GM23338 (cell line): ENCODE data around the gene ASIC3. TPM values are rescaled to one million over a fixed set of nuclear protein-coding genes. Genes with fewer than 3 reads are reported as not detected.

Experiments used
- ATAC-seq: fragments of 200-7000 bp; cut with Tn5 transposase; 3 replicates; pipeline ENCODE4 v1.9.1; 2020
- DNase-seq: peaks from one replicate; pipeline ENCODE4 v3.0.0-alpha.2; 2015; ENCODE audit warnings: low spot score
- H2AFZ ChIP-seq: fragments of 200-600 bp; sonication (generic); 2 replicates; pipeline ENCODE4 v1.8.0; 2016; ENCODE audit warnings: antibody characterized with exemption, mild to moderate bottlenecking, moderate library complexity
- H3F3A ChIP-seq: fragments of 200-600 bp; sonication (generic); replicated peaks from 2 replicates; pipeline ENCODE4 v1.8.0; 2017; ENCODE audit warnings: antibody characterized with exemption, mixed run types, low read depth
- H3K27ac ChIP-seq: fragments of 200-600 bp; sonication (generic); 2 replicates; pipeline ENCODE4 v1.6.1; 2016; ENCODE audit warnings: low read depth
- H3K27me3 ChIP-seq: fragments of 200-600 bp; sonication (generic); 2 replicates; pipeline ENCODE4 v1.8.0; 2016; ENCODE audit warnings: mild to moderate bottlenecking, mixed run types, moderate library complexity; ENCODE audit not compliant: insufficient read depth
- H3K36me3 ChIP-seq: fragments of 200-600 bp; sonication (generic); 2 replicates; pipeline ENCODE4 v1.8.0; 2016; ENCODE audit warnings: mild to moderate bottlenecking; ENCODE audit not compliant: insufficient read depth
- H3K4me1 ChIP-seq: fragments of 200-600 bp; sonication (generic); 2 replicates; pipeline ENCODE4 v1.8.0; 2016; ENCODE audit warnings: mild to moderate bottlenecking, moderate library complexity; ENCODE audit not compliant: insufficient read depth
- H3K4me2 ChIP-seq: fragments of 200-600 bp; sonication (generic); 2 replicates; pipeline ENCODE4 v1.7.1; 2017; ENCODE audit warnings: mixed run types
- H3K4me3 ChIP-seq: fragments of 200-600 bp; sonication (generic); 2 replicates; pipeline ENCODE4 v1.6.1; 2016; ENCODE audit warnings: mixed run types
- H3K79me2 ChIP-seq: fragments of 200-600 bp; sonication (generic); replicated peaks from 2 replicates; pipeline ENCODE4 v1.8.0; 2017; ENCODE audit warnings: mild to moderate bottlenecking; ENCODE audit not compliant: insufficient read depth
- H3K9me2 ChIP-seq: fragments of 200-600 bp; sonication (generic); 2 replicates; pipeline ENCODE4 v1.8.0; 2017; ENCODE audit not compliant: insufficient read depth
- H4K20me1 ChIP-seq: fragments of 200-600 bp; sonication (generic); replicated peaks from 2 replicates; pipeline ENCODE4 v1.8.0; 2017; ENCODE audit warnings: mild to moderate bottlenecking; ENCODE audit not compliant: insufficient read depth
- H3K27ac Mint-ChIP-seq: 2 replicates; pipeline ENCODE4 v1.8.0; 2020; ENCODE audit warnings: inconsistent platforms, mild to moderate bottlenecking, moderate library complexity, mixed read lengths
- H3K27me3 Mint-ChIP-seq: 3 replicates; pipeline ENCODE4 v1.8.0; 2022; ENCODE audit warnings: low read depth, mild to moderate bottlenecking, moderate library complexity, mixed read lengths, inconsistent platforms; ENCODE audit not compliant: insufficient read depth, poor library complexity
- H3K36me3 Mint-ChIP-seq: 3 replicates; pipeline ENCODE4 v1.8.0; 2021; ENCODE audit warnings: low read depth, mild to moderate bottlenecking, inconsistent platforms, moderate library complexity, mixed read lengths
- H3K4me1 Mint-ChIP-seq: 3 replicates; pipeline ENCODE4 v1.8.0; 2020; ENCODE audit warnings: mild to moderate bottlenecking, inconsistent platforms, mixed read lengths
- H3K4me3 Mint-ChIP-seq: 3 replicates; pipeline ENCODE4 v1.8.0; 2021; ENCODE audit warnings: moderate library complexity, mild to moderate bottlenecking, inconsistent platforms, mixed read lengths
- H3K9me3 Mint-ChIP-seq: 3 replicates; pipeline ENCODE4 v1.8.0; 2020; ENCODE audit warnings: moderate library complexity, mild to moderate bottlenecking, inconsistent platforms, mixed read lengths
- CREB1 ChIP-seq: fragments of 250-450 bp; sonication (Bioruptor Pico); IDR thresholded peaks from 2 replicates; pipeline ENCODE4 v1.5.0; 2020; ENCODE audit warnings: low read depth, mild to moderate bottlenecking, moderate library complexity
- EZH2 ChIP-seq: fragments of 200-600 bp; sonication (generic); IDR thresholded peaks from one replicate; pipeline ENCODE4 v1.8.0; 2017; ENCODE audit warnings: antibody characterized with exemption, mild to moderate bottlenecking, low read depth; ENCODE audit not compliant: unreplicated experiment
- EZH2phosphoT487 ChIP-seq: fragments of 200-600 bp; sonication (generic); IDR thresholded peaks from one replicate; pipeline ENCODE4 v1.8.1; 2018; ENCODE audit warnings: antibody characterized with exemption; ENCODE audit not compliant: unreplicated experiment
- JUNB ChIP-seq: IDR thresholded peaks from one replicate; pipeline ENCODE4 v1.6.1; 2016; ENCODE audit warnings: antibody characterized with exemption; ENCODE audit not compliant: unreplicated experiment
- NANOG ChIP-seq: IDR thresholded peaks from 2 replicates; pipeline ENCODE4 v1.6.1; 2016; ENCODE audit warnings: antibody characterized with exemption, borderline replicate concordance
- POLR2AphosphoS5 ChIP-seq: IDR thresholded peaks from 2 replicates; pipeline ENCODE4 v1.6.1; 2016; ENCODE audit warnings: antibody characterized with exemption, low read depth
- STAT1 ChIP-seq: IDR thresholded peaks from one replicate; pipeline ENCODE4 v1.6.1; 2016; ENCODE audit warnings: antibody characterized with exemption; ENCODE audit not compliant: unreplicated experiment
- ZNF114 ChIP-seq: fragments of 250-450 bp; sonication (Bioruptor Pico); IDR thresholded peaks from 2 replicates; pipeline ENCODE4 v1.5.0; 2020; ENCODE audit warnings: mild to moderate bottlenecking, moderate library complexity
- ZNF331 ChIP-seq: fragments of 250-450 bp; sonication (Bioruptor Pico); IDR thresholded peaks from 2 replicates; pipeline ENCODE4 v1.5.0; 2020; ENCODE audit warnings: low read depth, mild to moderate bottlenecking, moderate library complexity
- ZNF462 ChIP-seq: fragments of 250-450 bp; sonication (Bioruptor Pico); IDR thresholded peaks from 2 replicates; pipeline ENCODE4 v1.5.0; 2020; ENCODE audit warnings: mild to moderate bottlenecking, moderate library complexity
- polyA plus RNA-seq: library from polyadenylated mRNA; unstranded; fragments of >200 nt; fragmentation: Nextera tagmentation; extraction: Ambion mirVana; gene quantifications from 2 replicates; pipeline ENCODE4 v1.2.1, GENCODE V29; 2016
- total RNA-seq: library from RNA; depleted of rRNA; stranded (reverse); fragments of >200 nt; shearing (Covaris generic); gene quantifications from 2 replicates; pipeline ENCODE4 v1.2.3, GENCODE V29; 2014
- TF ChIP-seq, protein P1 (sequence below): IDR thresholded peaks from one replicate; pipeline ENCODE4 v1.6.1; 2018; ENCODE audit warnings: antibody characterized with exemption; ENCODE audit not compliant: unreplicated experiment
- TF ChIP-seq, protein P2 (sequence below), 2 experiments: fragments of 200-600 bp in 1 of 2; sonication (generic) in 1 of 2; conservative IDR thresholded peaks; 2 replicates each; pipeline versions ENCODE4 v1.5.1 to v1.6.1; 2016 to 2017; ENCODE audit warnings: antibody characterized with exemption in 2 of 2, low read depth in 2 of 2, mild to moderate bottlenecking in 2 of 2, moderate library complexity in 1 of 2
- TF ChIP-seq, protein P3 (sequence below): IDR thresholded peaks from 2 replicates; pipeline ENCODE4 v1.6.1; 2016; ENCODE audit warnings: antibody characterized with exemption

ASIC3 gene
- total and polyA plus RNA-seq, 2 experiments from 2014 or later = 0.87 to 0.90 TPM

DNA sequence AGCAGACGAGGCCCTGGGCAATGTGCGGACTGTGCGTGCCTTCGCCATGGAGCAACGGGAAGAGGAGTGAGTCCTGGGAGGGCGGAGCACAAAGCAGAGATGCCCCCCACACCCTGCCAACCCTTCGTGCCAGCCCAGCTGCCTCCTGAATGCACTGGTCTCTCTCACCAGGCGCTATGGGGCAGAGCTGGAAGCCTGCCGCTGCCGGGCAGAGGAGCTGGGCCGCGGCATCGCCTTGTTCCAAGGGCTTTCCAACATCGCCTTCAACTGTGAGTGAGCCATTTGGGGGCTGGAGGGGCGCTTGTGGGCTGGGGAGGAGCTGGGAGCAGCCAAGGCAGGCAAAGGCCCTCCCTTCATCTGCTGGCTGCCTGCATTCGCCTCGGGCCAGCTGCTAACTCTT lies 12.4 kb upstream of the ASIC3 start:
- Histone ChIP-seq H3K4me1 (no peaks in the 10 kb centered on the region), H3K4me3 (no peak overlapping the region), H3K36me3 (no peaks in the 10 kb centered on the region), H2AFZ (no peak overlapping the region), H3F3A (no peaks in the 10 kb centered on the region), H3K9me2 (no peaks in the 10 kb centered on the region), H3K79me2 (no peaks in the 10 kb centered on the region), H4K20me1 (no peaks in the 10 kb centered on the region; the same call in 1 of the 2 replicates), H3K27me3 (no peaks in the 10 kb centered on the region), H3K4me2 (no peak overlapping the region), H3K27ac (no peak overlapping the region)
- H3K27me3 Mint-ChIP-seq = peaks cover 15% of the 10 kb centered on the region
- TF ChIP-seq ZNF462 (CRISPR knock-in tag) (no peak), EZH2 (no peak), STAT1 (no peak), ZNF114 (no peak), JUNB (no peak), POLR2AphosphoS5 (no peak), EZH2phosphoT487 (no peak), CREB1 (CRISPR knock-in tag) (no peak), NANOG (no peak), ZNF331 (no peak)
- TF ChIP-seq, protein P1, sequence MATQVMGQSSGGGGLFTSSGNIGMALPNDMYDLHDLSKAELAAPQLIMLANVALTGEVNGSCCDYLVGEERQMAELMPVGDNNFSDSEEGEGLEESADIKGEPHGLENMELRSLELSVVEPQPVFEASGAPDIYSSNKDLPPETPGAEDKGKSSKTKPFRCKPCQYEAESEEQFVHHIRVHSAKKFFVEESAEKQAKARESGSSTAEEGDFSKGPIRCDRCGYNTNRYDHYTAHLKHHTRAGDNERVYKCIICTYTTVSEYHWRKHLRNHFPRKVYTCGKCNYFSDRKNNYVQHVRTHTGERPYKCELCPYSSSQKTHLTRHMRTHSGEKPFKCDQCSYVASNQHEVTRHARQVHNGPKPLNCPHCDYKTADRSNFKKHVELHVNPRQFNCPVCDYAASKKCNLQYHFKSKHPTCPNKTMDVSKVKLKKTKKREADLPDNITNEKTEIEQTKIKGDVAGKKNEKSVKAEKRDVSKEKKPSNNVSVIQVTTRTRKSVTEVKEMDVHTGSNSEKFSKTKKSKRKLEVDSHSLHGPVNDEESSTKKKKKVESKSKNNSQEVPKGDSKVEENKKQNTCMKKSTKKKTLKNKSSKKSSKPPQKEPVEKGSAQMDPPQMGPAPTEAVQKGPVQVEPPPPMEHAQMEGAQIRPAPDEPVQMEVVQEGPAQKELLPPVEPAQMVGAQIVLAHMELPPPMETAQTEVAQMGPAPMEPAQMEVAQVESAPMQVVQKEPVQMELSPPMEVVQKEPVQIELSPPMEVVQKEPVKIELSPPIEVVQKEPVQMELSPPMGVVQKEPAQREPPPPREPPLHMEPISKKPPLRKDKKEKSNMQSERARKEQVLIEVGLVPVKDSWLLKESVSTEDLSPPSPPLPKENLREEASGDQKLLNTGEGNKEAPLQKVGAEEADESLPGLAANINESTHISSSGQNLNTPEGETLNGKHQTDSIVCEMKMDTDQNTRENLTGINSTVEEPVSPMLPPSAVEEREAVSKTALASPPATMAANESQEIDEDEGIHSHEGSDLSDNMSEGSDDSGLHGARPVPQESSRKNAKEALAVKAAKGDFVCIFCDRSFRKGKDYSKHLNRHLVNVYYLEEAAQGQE = no peak
- TF ChIP-seq, protein P2, sequence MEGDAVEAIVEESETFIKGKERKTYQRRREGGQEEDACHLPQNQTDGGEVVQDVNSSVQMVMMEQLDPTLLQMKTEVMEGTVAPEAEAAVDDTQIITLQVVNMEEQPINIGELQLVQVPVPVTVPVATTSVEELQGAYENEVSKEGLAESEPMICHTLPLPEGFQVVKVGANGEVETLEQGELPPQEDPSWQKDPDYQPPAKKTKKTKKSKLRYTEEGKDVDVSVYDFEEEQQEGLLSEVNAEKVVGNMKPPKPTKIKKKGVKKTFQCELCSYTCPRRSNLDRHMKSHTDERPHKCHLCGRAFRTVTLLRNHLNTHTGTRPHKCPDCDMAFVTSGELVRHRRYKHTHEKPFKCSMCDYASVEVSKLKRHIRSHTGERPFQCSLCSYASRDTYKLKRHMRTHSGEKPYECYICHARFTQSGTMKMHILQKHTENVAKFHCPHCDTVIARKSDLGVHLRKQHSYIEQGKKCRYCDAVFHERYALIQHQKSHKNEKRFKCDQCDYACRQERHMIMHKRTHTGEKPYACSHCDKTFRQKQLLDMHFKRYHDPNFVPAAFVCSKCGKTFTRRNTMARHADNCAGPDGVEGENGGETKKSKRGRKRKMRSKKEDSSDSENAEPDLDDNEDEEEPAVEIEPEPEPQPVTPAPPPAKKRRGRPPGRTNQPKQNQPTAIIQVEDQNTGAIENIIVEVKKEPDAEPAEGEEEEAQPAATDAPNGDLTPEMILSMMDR (conservative IDR thresholded peaks at IDR 0.05; ENCODE audit: low read depth in 2 of 2) = no peak
- TF ChIP-seq, protein P3, sequence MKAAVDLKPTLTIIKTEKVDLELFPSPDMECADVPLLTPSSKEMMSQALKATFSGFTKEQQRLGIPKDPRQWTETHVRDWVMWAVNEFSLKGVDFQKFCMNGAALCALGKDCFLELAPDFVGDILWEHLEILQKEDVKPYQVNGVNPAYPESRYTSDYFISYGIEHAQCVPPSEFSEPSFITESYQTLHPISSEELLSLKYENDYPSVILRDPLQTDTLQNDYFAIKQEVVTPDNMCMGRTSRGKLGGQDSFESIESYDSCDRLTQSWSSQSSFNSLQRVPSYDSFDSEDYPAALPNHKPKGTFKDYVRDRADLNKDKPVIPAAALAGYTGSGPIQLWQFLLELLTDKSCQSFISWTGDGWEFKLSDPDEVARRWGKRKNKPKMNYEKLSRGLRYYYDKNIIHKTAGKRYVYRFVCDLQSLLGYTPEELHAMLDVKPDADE = no peak
- H3K4me3 Mint-ChIP-seq = no peak overlapping the region
- no peak for ATAC-seq
- DNase-seq = no peak
- peaks cover 2% of the 10 kb centered on the region; the same call in 1 of the 3 replicates for H3K4me1 Mint-ChIP-seq
- no peaks in the 10 kb centered on the region for H3K9me3 Mint-ChIP-seq
- no peak overlapping the region for H3K27ac Mint-ChIP-seq
- 0 out of 3 replicates have a peak, but pooled peaks cover 6% of the 10 kb centered on the region for H3K36me3 Mint-ChIP-seq
